GM19395 (cell line): ENCODE measurements around the gene ALDH1A2.
"Not testable (repeated sequence)": the region's sequence is repeated elsewhere in the genome, so short reads cannot be mapped to it uniquely, and the experiment has no call there.

Experiments
- ATAC-seq: cut with Tn5 transposase; IDR thresholded peaks from one replicate; pipeline ENCODE4 v1.9.1; 2021; ENCODE audit warnings: mild to moderate bottlenecking, moderate library complexity; ENCODE audit not compliant: unreplicated experiment

ALDH1A2 gene

GRCh38 chr15:58069008-58069407, 3.5 kb upstream of the ALDH1A2 start:
- ATAC-seq: no peak

- no peak for ATAC-seq
Observed at GRCh38 chr15:58066042-58066867, 744 bp upstream of the ALDH1A2 start.

- no peak for ATAC-seq
Observed at GRCh38 chr15:58064980-58065444, 499 bp downstream of the ALDH1A2 start.

GRCh38 chr15:58064082-58064979, 1.2 kb downstream of the ALDH1A2 start:
- no peak for ATAC-seq

- ATAC-seq: no peak
Observed at GRCh38 chr15:58063614-58064013, 1.9 kb downstream of the ALDH1A2 start.

GRCh38 chr15:58062983-58063382, 2.5 kb downstream of the ALDH1A2 start:
- ATAC-seq: no peak

- ATAC-seq: no peak
Observed at GRCh38 chr15:58062175-58062574, 3.3 kb downstream of the ALDH1A2 start.

GRCh38 chr15:58060575-58060974, 4.9 kb downstream of the ALDH1A2 start:
- ATAC-seq: no peak

- no peak for ATAC-seq
Observed at GRCh38 chr15:58058729-58059128, 6.8 kb downstream of the ALDH1A2 start.

GRCh38 chr15:58058073-58058472, 7.4 kb downstream of the ALDH1A2 start:
- ATAC-seq: no peak

- no peak for ATAC-seq
Observed at GRCh38 chr15:58057559-58057958, 8.0 kb downstream of the ALDH1A2 start.

- ATAC-seq: no peak
Observed at GRCh38 chr15:58056015-58056414, 9.5 kb downstream of the ALDH1A2 start.

GRCh38 chr15:58053315-58054153, 12.0 kb downstream of the ALDH1A2 start:
- ATAC-seq: no peak

- ATAC-seq: no peak
Observed at GRCh38 chr15:58052334-58052733, 13.2 kb downstream of the ALDH1A2 start.

- ATAC-seq: no peak
Observed at GRCh38 chr15:58049520-58050227, 15.8 kb downstream of the ALDH1A2 start.

- no peak for ATAC-seq
Observed at GRCh38 chr15:58048261-58048660, 17.2 kb downstream of the ALDH1A2 start.

- ATAC-seq: no peak
Observed at GRCh38 chr15:58047149-58047548, 18.4 kb downstream of the ALDH1A2 start.

GRCh38 chr15:58046467-58046866, 19.0 kb downstream of the ALDH1A2 start:
- ATAC-seq: no peak

GRCh38 chr15:58045376-58045775, 20.1 kb downstream of the ALDH1A2 start:
- ATAC-seq: not testable (repeated sequence)

- no peak for ATAC-seq
Observed at GRCh38 chr15:58044551-58044950, 21.0 kb downstream of the ALDH1A2 start.
